ENCODE measurements around the gene SEPTIN2. TPM values are rescaled to one million over a fixed set of nuclear protein-coding genes. Genes with fewer than 3 reads are reported as not detected.
"Not testable (repeated sequence)": the region's sequence is repeated elsewhere in the genome, so short reads cannot be mapped to it uniquely, and the experiment has no call there.

SEPTIN2 gene
- total RNA-seq, 1 experiment from 2014 or later, result 281 TPM

- peaks cover 91% of the 10 kb centered on the region for H3K79me2 ChIP-seq (ENCODE audit: low read length)
- H3K9me3 ChIP-seq (ENCODE audit: low read length), result no peaks in the 10 kb centered on the region
- DNase-seq, result peak; percentile 75
- peak overlapping the region; percentile 99 for H3K9ac ChIP-seq (ENCODE audit: low read length)
- peak overlapping the region; percentile 84 for H3K4me2 ChIP-seq (ENCODE audit: low read depth, low read length, poor library complexity, severe bottlenecking)
- peaks cover 40% of the 10 kb centered on the region for H4K20me1 ChIP-seq (ENCODE audit: insufficient read depth, low read depth, low read length)
- H2AFZ ChIP-seq (ENCODE audit: low read length), result peak overlapping the region; percentile 22; the same call in 1 of the 2 replicates
- H3K36me3 ChIP-seq (ENCODE audit: insufficient read depth, low read length), result peaks cover 5% of the 10 kb centered on the region; the same call in 1 of the 2 replicates
- no peaks in the 10 kb centered on the region for H3K9me2 ChIP-seq (replicated peaks; ENCODE audit: insufficient read depth, low read length)
- peaks cover 72% of the 10 kb centered on the region for H3K4me1 ChIP-seq (ENCODE audit: low read length)
- peak overlapping the region; percentile 92 for H3K4me3 ChIP-seq (ENCODE audit: low read length)
- no peaks in the 10 kb centered on the region for H3K27me3 ChIP-seq (ENCODE audit: low read length)
- H3K27ac ChIP-seq (ENCODE audit: low read length), result peak overlapping the region; percentile 95
Measured at GRCh38 chr2:241314226-241315092, 1.3 kb upstream of the SEPTIN2 start.

- Histone ChIP-seq H3K79me2 (ENCODE audit: low read length) (peaks cover 91% of the 10 kb centered on the region), H3K9me2 (replicated peaks; ENCODE audit: insufficient read depth, low read length) (no peaks in the 10 kb centered on the region), H3K36me3 (ENCODE audit: insufficient read depth, low read length) (peaks cover 11% of the 10 kb centered on the region), H3K27me3 (ENCODE audit: low read length) (no peaks in the 10 kb centered on the region), H3K9me3 (ENCODE audit: low read length) (no peaks in the 10 kb centered on the region), H2AFZ (ENCODE audit: low read length) (peak within 1 kb of the TSS; percentile 22; the same call in 1 of the 2 replicates), H3K4me1 (ENCODE audit: low read length) (peaks cover 72% of the 10 kb centered on the region), H3K27ac (ENCODE audit: low read length) (peak within 1 kb of the TSS; percentile 95), H3K4me2 (ENCODE audit: low read depth, low read length, poor library complexity, severe bottlenecking) (peak within 1 kb of the TSS; percentile 97), H4K20me1 (ENCODE audit: insufficient read depth, low read depth, low read length) (peaks cover 47% of the 10 kb centered on the region), H3K9ac (ENCODE audit: low read length) (peak within 1 kb of the TSS; percentile 99), H3K4me3 (ENCODE audit: low read length) (peak within 1 kb of the TSS; percentile 92)
- peak; percentile 100 for DNase-seq
Measured at GRCh38 chr2:241315093-241315878, 439 bp upstream of the SEPTIN2 start, which contains the start of gene HDLBP. Gene HDLBP (minus strand): TSS chr2:241315672. CDS start chr2:241266869, 48,803 bp downstream.

GRCh38 chr2:241316825-241317224 lies 1.1 kb downstream of the SEPTIN2 start:
- peaks cover 72% of the 10 kb centered on the region for H3K4me1 ChIP-seq (ENCODE audit: low read length)
- H3K9me2 ChIP-seq (replicated peaks; ENCODE audit: insufficient read depth, low read length), result no peaks in the 10 kb centered on the region
- peak overlapping the region; percentile 97 for H3K4me2 ChIP-seq (ENCODE audit: low read depth, low read length, poor library complexity, severe bottlenecking)
- H3K4me3 ChIP-seq (ENCODE audit: low read length), result peak overlapping the region; percentile 90
- no peaks in the 10 kb centered on the region for H3K27me3 ChIP-seq (ENCODE audit: low read length)
- H3K27ac ChIP-seq (ENCODE audit: low read length), result peak overlapping the region; percentile 82
- H4K20me1 ChIP-seq (ENCODE audit: insufficient read depth, low read depth, low read length), result peaks cover 45% of the 10 kb centered on the region
- peaks cover 91% of the 10 kb centered on the region for H3K79me2 ChIP-seq (ENCODE audit: low read length)
- H3K36me3 ChIP-seq (ENCODE audit: insufficient read depth, low read length), result peaks cover 19% of the 10 kb centered on the region
- H3K9ac ChIP-seq (ENCODE audit: low read length), result peak overlapping the region; percentile 97
- no peak overlapping the region for H2AFZ ChIP-seq (ENCODE audit: low read length)
- no peak for DNase-seq
- H3K9me3 ChIP-seq (ENCODE audit: low read length), result no peaks in the 10 kb centered on the region

DNA sequence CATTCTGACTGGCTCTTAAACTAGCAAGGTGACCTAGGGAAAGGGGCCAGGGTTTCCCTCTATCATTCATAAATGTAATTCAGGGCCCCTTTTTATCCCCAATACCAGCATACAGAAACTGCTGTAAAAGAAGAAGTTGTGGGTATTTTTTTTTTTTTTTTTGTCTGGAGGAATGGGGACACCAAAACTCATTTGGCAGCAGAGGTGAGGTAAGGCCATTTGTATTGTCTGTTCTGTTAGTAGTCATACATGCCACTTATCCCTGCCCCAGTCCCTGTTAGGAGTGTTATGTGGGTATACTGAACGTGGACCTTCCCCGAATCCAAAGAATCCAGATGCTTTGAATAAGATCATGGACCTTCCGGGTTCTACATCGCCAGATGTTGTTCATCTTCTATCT lies 1.7 kb downstream of the SEPTIN2 start:
- H4K20me1 ChIP-seq (ENCODE audit: insufficient read depth, low read depth, low read length), result peaks cover 43% of the 10 kb centered on the region
- H3K9me3 ChIP-seq (ENCODE audit: low read length), result no peaks in the 10 kb centered on the region
- no peaks in the 10 kb centered on the region for H3K27me3 ChIP-seq (ENCODE audit: low read length)
- H3K9ac ChIP-seq (ENCODE audit: low read length), result peak overlapping the region; percentile 97
- DNase-seq, result peak; percentile 77
- peak overlapping the region; percentile 97 for H3K4me2 ChIP-seq (ENCODE audit: low read depth, low read length, poor library complexity, severe bottlenecking)
- H2AFZ ChIP-seq (ENCODE audit: low read length), result no peak overlapping the region
- H3K9me2 ChIP-seq (replicated peaks; ENCODE audit: insufficient read depth, low read length), result no peaks in the 10 kb centered on the region
- H3K4me3 ChIP-seq (ENCODE audit: low read length), result peak overlapping the region; percentile 90
- peak overlapping the region; percentile 82 for H3K27ac ChIP-seq (ENCODE audit: low read length)
- H3K79me2 ChIP-seq (ENCODE audit: low read length), result peaks cover 91% of the 10 kb centered on the region
- H3K4me1 ChIP-seq (ENCODE audit: low read length), result peaks cover 72% of the 10 kb centered on the region
- H3K36me3 ChIP-seq (ENCODE audit: insufficient read depth, low read length), result peaks cover 19% of the 10 kb centered on the region

DNA sequence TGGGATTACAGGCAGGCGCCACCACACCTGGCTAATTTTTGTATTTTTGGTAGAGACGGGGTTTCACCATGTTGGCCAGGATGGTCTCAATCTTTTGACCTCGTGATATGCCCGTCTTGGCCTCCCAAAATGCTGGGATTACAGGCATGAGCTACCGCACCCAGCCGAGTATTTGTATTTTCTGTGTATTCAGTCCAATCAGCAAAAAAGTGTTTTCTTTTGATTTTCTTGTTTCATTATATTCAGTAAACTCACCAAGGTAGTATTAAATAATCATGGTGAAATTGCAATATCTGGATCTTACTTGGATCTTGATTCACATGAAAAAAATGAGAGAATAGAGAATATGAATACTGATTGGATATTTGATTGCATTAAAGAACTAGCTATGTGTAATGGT lies 3.1 kb downstream of the SEPTIN2 start:
- not testable (repeated sequence) for H3K27me3 ChIP-seq (ENCODE audit: low read length)
- H3K4me2 ChIP-seq (ENCODE audit: low read depth, low read length, poor library complexity, severe bottlenecking), result peak overlapping the region; percentile 97

DNA sequence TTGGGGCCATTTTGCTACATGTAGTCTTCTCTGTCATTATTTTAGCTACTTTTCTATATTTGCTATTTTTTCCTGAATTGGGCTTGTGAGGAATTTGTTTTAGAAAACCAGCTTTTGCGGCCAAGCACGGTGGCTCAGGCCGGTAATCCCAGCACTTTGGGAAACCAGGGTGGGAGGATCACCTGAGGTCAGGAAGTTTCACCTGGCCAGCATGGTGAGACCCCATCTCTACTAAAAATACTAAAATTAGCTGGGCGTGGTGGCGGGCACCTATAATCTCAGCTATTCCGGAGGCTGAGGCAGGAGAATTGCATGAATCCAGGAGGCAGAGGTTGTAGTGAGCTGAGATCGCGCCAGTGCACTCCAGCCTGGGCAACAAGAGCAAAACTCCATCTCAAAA lies 4.7 kb downstream of the SEPTIN2 start:
- no peak overlapping the region for H2AFZ ChIP-seq (ENCODE audit: low read length)
- H3K4me1 ChIP-seq (ENCODE audit: low read length), result peaks cover 84% of the 10 kb centered on the region
- peaks cover 88% of the 10 kb centered on the region for H3K79me2 ChIP-seq (ENCODE audit: low read length)
- H3K4me3 ChIP-seq (ENCODE audit: low read length), result peak overlapping the region; percentile 14; the same call in 1 of the 2 replicates
- no peaks in the 10 kb centered on the region for H3K9me2 ChIP-seq (replicated peaks; ENCODE audit: insufficient read depth, low read length)
- no peaks in the 10 kb centered on the region for H3K9me3 ChIP-seq (ENCODE audit: low read length)
- H4K20me1 ChIP-seq (ENCODE audit: insufficient read depth, low read depth, low read length), result peaks cover 50% of the 10 kb centered on the region
- H3K4me2 ChIP-seq (ENCODE audit: low read depth, low read length, poor library complexity, severe bottlenecking), result peak overlapping the region; percentile 97
- H3K9ac ChIP-seq (ENCODE audit: low read length), result no peak overlapping the region
- no peak for DNase-seq
- peaks cover 21% of the 10 kb centered on the region for H3K36me3 ChIP-seq (ENCODE audit: insufficient read depth, low read length)
- no peaks in the 10 kb centered on the region for H3K27me3 ChIP-seq (ENCODE audit: low read length)
- H3K27ac ChIP-seq (ENCODE audit: low read length), result peak overlapping the region; percentile 98

More for the DNA sequence above, 3.1 kb downstream of the SEPTIN2 start:
- peaks cover 45% of the 10 kb centered on the region for H4K20me1 ChIP-seq (ENCODE audit: insufficient read depth, low read depth, low read length)
- H3K36me3 ChIP-seq (ENCODE audit: insufficient read depth, low read length), result peaks cover 19% of the 10 kb centered on the region
- DNase-seq; H2AFZ ChIP-seq (ENCODE audit: low read length); H3K9me2 ChIP-seq (replicated peaks; ENCODE audit: insufficient read depth, low read length); H3K9me3 ChIP-seq (ENCODE audit: low read length): not testable (repeated sequence)
- peak overlapping the region; percentile 90 for H3K4me3 ChIP-seq (ENCODE audit: low read length)
- H3K4me1 ChIP-seq (ENCODE audit: low read length), result peaks cover 73% of the 10 kb centered on the region
- H3K79me2 ChIP-seq (ENCODE audit: low read length), result peaks cover 91% of the 10 kb centered on the region
- peak overlapping the region; percentile 82 for H3K27ac ChIP-seq (ENCODE audit: low read length)
- peak overlapping the region; percentile 2; the same call in 1 of the 2 replicates for H3K9ac ChIP-seq (ENCODE audit: low read length)

- H3K4me2 ChIP-seq (ENCODE audit: low read depth, low read length, poor library complexity, severe bottlenecking), result peak overlapping the region; percentile 97
- H4K20me1 ChIP-seq (ENCODE audit: insufficient read depth, low read depth, low read length), result peaks cover 57% of the 10 kb centered on the region
- H3K79me2 ChIP-seq (ENCODE audit: low read length), result peaks cover 92% of the 10 kb centered on the region
- no peaks in the 10 kb centered on the region for H3K27me3 ChIP-seq (ENCODE audit: low read length)
- H3K9ac ChIP-seq (ENCODE audit: low read length), result no peak overlapping the region
- peak overlapping the region; percentile 98 for H3K27ac ChIP-seq (ENCODE audit: low read length)
- peak overlapping the region; percentile 14; the same call in 1 of the 2 replicates for H3K4me3 ChIP-seq (ENCODE audit: low read length)
- no peaks in the 10 kb centered on the region for H3K9me2 ChIP-seq (replicated peaks; ENCODE audit: insufficient read depth, low read length)
- DNase-seq, result no peak
- H2AFZ ChIP-seq (ENCODE audit: low read length), result no peak overlapping the region
- no peaks in the 10 kb centered on the region for H3K9me3 ChIP-seq (ENCODE audit: low read length)
- peaks cover 90% of the 10 kb centered on the region for H3K4me1 ChIP-seq (ENCODE audit: low read length)
- H3K36me3 ChIP-seq (ENCODE audit: insufficient read depth, low read length), result peaks cover 27% of the 10 kb centered on the region
Measured at GRCh38 chr2:241321033-241321432, 5.3 kb downstream of the SEPTIN2 start.
